Left ventricle myocardium inferior (tissue), 1 donor: ENCODE results near the gene CCDC127. TPM values are rescaled to one million over a fixed set of nuclear protein-coding genes. Genes with fewer than 3 reads are reported as not detected.

ENCODE experiments used
- DNase-seq: peaks from one replicate; pipeline ENCODE4 v3.0.0-alpha.2; 2020
- H3K27ac ChIP-seq: fragments of 200-600 bp; replicated peaks from 2 replicates; pipeline ENCODE4 v1.8.0; 2021
- H3K27me3 ChIP-seq: fragments of 200-600 bp; 2 replicates; pipeline ENCODE4 v1.8.0; 2021; ENCODE audit warnings: low read depth
- H3K36me3 ChIP-seq: fragments of 200-600 bp; 2 replicates; pipeline ENCODE4 v1.8.0; 2021
- H3K4me1 ChIP-seq: fragments of 200-600 bp; 2 replicates; pipeline ENCODE4 v1.8.0; 2021
- H3K4me3 ChIP-seq: fragments of 200-600 bp; 2 replicates; pipeline ENCODE4 v1.8.0; 2021; ENCODE audit warnings: mild to moderate bottlenecking, moderate library complexity
- H3K9me3 ChIP-seq: fragments of 200-600 bp; replicated peaks from 2 replicates; pipeline ENCODE4 v1.8.0; 2021
- CTCF ChIP-seq: fragments of 200-600 bp; IDR thresholded peaks from 2 replicates; pipeline ENCODE4 v1.8.0; 2021; ENCODE audit warnings: antibody characterized with exemption, mild to moderate bottlenecking, borderline replicate concordance
- intact Hi-C: fragments of 100-400 bp; cut with micrococcal nuclease; formaldehyde crosslinking; loops from one replicate; pipeline ENCODE4 v1.11.0; 2022
- total RNA-seq: library from RNA; stranded (reverse); fragmentation: NEBNext Ultra II Directional; extraction: Animal tissue kit (Norgen Biotek cat#: 25700); gene quantifications from one replicate; pipeline ENCODE4 v1.2.1, GENCODE V29; 2021
- donor health status: DM: no; HTN: yes; CAD: no; lungs with severe emphysema.

CCDC127 gene
- total RNA-seq, 1 donor from 2014 or later = 7.9 TPM

GRCh38 chr5:171801-172331 is 46.1 kb downstream of the CCDC127 start:
- Histone ChIP-seq H3K36me3 (no peaks in the 10 kb centered on the region), H3K27me3 (peaks cover 7% of the 10 kb centered on the region), H3K4me3 (no peak overlapping the region), H3K4me1 (peaks cover 20% of the 10 kb centered on the region), H3K27ac (no peak overlapping the region), H3K9me3 (no peaks in the 10 kb centered on the region)
- intact Hi-C loops = no loop called here
- TF ChIP-seq CTCF = no peak
- DNase-seq = no peak

- Histone ChIP-seq H3K4me1 (peaks cover 20% of the 10 kb centered on the region), H3K27me3 (peaks cover 7% of the 10 kb centered on the region), H3K4me3 (no peak overlapping the region), H3K36me3 (no peaks in the 10 kb centered on the region), H3K27ac (no peak overlapping the region), H3K9me3 (no peaks in the 10 kb centered on the region)
- intact Hi-C loops = no loop called here
- no peak for DNase-seq
- TF ChIP-seq CTCF = no peak
Observed at GRCh38 chr5:170971-171800, 46.8 kb downstream of the CCDC127 start.

- TF ChIP-seq CTCF = no peak
- Histone ChIP-seq H3K27me3 (peaks cover 7% of the 10 kb centered on the region), H3K4me1 (peaks cover 20% of the 10 kb centered on the region), H3K4me3 (peak overlapping the region; percentile 10), H3K27ac (peak overlapping the region; percentile 9), H3K9me3 (no peaks in the 10 kb centered on the region), H3K36me3 (no peaks in the 10 kb centered on the region)
- DNase-seq = no peak
- intact Hi-C loops = no loop called here
Observed at GRCh38 chr5:169728-170094, 48.2 kb downstream of the CCDC127 start.

GRCh38 chr5:169071-169727 is 48.8 kb downstream of the CCDC127 start:
- Histone ChIP-seq H3K27me3 (peaks cover 7% of the 10 kb centered on the region), H3K4me3 (peak overlapping the region; percentile 10), H3K36me3 (no peaks in the 10 kb centered on the region), H3K4me1 (peaks cover 20% of the 10 kb centered on the region), H3K27ac (peak overlapping the region; percentile 9), H3K9me3 (no peaks in the 10 kb centered on the region)
- DNase-seq = peak; percentile 76
- intact Hi-C loops = no loop called here
- no peak for TF ChIP-seq CTCF

GRCh38 chr5:167982-168660 is 49.8 kb downstream of the CCDC127 start:
- TF ChIP-seq CTCF = no peak
- Histone ChIP-seq H3K4me3 (no peak overlapping the region), H3K27ac (no peak overlapping the region), H3K27me3 (peaks cover 2% of the 10 kb centered on the region), H3K36me3 (no peaks in the 10 kb centered on the region), H3K9me3 (no peaks in the 10 kb centered on the region), H3K4me1 (peaks cover 20% of the 10 kb centered on the region)
- DNase-seq = no peak
- intact Hi-C loops = no loop called here
